Stimulated activated CD4-positive, alpha-beta T cell treated with anti-CD3 and anti-CD28 coated beads, Interleukin-15, amount 100 ng/mL, for 1 hour (primary cell): ENCODE results near the gene ADCY5.

ENCODE experiments used
- DNase-seq, 2 donors: peaks; one replicate each; pipeline ENCODE4 v3.0.0-alpha.2; 2020; ENCODE audit warnings: low read depth in 1 of 2, low spot score in 1 of 2

Gene ADCY5

DNA sequence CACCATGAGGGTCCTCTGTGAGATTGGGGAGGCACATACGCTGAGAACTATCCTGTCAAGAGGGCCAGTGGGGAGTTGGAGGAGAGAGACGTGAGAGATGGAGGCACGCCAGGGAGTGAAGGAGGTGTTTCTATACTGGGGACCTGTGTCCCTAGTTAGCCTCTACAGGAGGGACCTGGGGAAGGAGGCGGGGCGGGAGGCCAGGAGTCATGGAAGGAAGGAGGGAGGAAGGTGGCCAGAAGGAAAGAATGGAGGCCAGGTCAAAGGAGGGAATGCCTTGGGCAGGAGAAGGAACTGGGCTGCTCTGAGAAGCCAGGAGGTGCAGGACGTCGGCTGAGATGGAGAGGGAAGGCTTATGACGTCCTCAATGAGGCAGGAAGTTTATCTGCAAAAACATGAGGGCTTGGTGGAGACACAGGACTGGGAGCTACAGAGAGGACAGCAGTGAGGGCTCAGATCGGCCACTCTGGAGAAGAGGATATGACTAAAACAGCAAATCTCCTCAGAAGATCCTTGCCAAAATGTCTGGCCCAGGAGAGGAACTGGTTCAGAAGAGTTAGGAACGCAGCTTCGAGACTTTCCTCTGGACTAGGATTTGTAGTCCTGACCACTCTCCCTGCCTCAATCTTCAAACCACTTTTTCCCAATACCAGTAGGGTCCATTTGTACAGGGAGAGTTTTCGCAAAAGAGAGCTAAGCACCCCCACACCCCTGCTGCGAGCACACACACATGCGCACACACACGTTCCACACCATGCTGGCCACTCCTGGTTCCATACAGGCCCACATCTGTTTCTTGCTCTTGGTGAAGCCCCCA, 59.9 kb downstream of the ADCY5 start:
- DNase-seq, result no peak

GRCh38 chr3:123388042-123388441, 60.8 kb downstream of the ADCY5 start:
- DNase-seq, result no peak

DNA sequence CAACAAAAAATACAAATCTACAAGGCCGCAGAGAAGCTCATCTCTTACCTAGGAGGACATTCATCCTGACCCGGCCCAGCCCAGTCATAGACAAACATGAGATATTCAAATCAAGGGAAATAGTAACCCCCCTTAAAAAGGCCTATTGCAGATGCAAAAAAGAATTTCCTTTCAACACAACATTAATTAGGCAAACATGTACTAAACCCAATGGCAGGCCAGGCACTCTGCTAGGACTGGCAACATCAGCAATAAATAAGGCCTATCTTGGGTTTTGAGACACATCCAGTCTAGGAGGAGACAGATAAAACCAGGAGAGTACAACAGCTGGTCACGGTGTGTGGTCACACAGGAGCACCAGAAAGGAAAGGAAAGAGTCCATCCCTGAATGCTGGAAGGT, 61.4 kb downstream of the ADCY5 start:
- no peak for DNase-seq

DNA sequence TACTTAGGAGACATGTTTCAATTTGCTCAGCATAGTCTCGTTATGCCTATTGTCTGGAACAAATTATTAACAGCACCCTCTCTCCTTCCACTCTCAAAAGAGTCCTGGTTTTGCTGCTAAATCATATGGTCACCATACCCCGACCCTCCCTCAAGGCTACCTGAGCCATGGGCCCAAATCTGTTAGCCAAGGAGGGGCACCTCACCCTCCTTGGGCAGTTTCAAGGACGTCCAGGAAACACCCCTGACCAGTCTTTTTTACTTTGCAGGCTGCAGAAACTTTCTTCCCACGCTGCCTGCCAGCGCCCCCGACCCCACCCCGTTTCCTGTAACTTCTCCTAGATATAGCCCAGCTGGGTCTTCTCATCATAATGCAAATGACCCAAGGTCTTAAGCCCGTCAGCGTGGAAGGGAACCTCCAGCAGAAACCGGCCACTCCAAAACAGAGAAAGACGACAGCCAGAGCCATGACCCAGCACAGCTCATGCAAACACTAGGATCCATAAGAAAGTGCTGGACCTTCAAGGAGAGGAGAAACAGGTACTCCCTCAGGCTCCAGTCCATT, 62.3 kb downstream of the ADCY5 start:
- no peak for DNase-seq

DNA sequence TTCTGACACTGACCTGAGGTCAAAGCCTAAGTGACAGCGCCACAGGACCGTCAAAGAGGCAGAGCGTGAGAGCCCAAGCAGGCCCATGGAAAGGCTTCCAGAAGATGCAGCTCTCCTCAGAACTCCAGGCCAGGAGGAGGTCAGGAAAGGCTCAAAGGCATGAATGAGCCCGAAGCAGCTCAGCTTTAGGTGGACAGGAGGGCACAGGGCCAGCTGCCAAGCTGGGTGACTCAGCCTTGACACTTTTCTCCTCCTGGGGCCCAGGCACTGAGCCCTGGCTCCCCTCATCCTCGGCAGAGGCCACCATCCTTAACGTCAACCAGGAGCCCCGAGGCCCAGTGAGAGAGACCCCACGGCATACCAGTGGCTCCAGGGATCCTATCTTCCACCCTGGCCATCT, 62.9 kb downstream of the ADCY5 start:
- no peak for DNase-seq

DNA sequence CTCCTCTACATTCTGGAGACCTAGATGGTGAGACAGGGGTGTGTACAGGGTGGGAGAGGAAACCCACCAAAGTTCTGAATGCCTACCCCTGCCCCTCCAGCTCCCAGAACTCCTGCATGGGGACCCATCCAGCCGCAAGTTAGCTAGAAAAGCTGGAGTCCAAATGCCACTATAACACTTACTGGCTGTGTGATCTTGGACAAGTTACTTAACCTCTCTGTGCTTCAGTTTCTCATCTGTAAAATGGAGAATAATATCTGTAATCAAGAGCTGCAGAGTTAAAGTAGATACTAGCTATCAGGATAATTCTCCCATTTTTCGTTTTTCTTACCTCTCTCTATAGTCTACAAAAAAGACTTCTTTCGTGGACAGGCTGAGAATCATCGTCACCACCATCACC, 63.4 kb downstream of the ADCY5 start:
- DNase-seq, result no peak

GRCh38 chr3:123385001-123385401, 63.9 kb downstream of the ADCY5 start:
- DNase-seq, result no peak

DNA sequence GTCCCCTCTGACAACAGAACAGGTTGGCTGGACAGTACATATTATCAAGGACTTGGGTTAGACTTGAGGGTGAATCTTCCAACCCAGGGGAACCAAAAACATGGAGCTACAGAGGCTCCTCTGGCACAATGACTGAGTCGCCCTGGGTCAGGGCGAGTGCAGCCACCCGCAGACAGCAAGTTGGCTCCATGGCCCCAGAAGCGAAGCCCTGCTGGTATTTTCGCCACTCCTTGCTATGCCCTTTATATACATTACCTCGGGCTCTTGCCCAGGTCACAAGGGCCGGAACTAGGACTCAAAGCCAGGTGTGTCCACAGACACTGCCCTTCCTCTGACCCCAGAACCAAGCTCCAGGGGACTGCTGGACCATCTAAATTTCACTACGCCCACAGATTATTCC, 64.6 kb downstream of the ADCY5 start:
- DNase-seq, result no peak

- DNase-seq, result no peak
Observed at GRCh38 chr3:123383091-123384053, 65.5 kb downstream of the ADCY5 start.

DNA sequence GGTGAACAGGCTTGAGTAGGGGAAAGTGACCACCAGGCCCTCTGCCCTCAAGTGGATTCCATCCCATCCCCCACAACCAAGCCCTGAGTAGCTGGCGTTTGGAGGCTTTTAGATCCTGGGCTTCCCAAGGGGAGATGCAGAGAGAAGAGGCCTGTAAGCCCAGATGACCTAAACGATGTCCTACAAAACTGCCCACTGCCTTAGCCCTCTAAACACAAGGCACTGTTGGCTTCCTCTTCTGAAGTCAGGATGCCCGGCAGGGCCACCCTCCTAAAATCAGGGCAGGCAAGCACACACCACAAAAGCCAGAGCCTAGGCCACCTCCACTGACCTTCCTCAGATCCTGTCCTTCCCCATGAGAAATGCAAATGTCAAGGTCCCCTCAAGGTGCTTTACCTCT, 68.6 kb downstream of the ADCY5 start:
- DNase-seq, result no peak

DNA sequence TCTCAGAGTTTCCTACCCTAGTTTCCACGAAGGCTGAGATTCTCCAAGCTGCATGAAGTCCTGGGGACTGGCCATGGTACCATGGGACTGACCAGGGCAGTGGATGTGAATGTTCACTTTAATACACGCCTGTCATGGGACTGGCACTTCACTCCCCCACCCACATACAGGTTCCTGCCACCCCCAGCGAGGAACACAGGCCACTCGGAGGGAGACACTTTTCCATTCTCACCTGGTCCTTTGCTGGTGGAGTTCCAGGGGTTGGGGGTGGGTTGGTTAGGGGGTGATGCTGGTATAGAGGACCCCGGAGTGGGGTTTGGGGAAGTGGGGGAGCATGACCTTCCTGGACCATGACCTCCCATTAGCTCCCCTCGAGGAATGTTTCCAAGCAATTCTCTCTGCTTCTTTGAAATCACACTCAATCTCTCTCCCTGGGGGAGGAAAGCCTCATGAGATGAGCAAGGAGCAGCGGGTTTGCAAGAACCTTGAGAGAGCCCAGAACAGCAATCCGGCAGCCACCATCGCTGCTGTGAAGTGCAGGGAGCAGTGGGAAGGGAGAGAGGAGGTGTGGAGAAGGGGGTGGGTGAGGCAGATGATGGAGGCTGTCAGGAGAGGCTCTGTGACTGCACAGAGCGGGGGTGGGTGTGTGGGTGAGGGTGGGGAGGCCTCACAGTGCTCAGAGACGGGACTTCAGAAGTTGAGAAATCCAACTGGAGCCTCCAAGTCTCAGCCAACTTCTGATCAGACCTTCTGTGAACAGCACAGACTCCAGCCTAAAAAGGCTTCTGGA, 69.7 kb downstream of the ADCY5 start:
- no peak for DNase-seq

- DNase-seq, result no peak
Observed at GRCh38 chr3:123378409-123378915, 70.4 kb downstream of the ADCY5 start.

DNA sequence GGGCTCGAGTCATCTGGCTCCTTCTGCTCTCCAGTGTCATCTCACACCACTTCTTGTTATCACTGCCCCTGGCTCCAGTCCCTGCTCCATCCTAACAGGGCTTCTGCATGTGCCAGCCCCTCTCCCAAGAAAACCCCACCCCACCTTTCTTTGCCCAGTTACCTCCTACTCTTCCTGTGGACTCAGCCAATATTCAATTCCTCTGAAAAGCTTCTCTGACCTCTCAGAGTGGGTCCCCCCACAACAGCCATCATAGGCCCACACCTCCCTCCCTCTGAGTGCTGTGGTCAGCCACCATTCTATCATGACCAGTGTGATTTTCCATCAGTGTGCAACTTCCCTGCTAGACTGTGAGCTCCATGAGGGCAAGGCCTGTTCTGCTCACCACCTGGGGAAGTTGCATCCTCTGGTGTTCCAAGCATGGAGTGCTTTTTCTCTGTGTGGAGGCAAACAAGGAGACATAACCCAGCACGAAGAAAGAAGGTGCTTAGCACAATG, 71.6 kb downstream of the ADCY5 start:
- DNase-seq, result no peak

- no peak for DNase-seq
Observed at GRCh38 chr3:123376451-123377242, 72.2 kb downstream of the ADCY5 start.

GRCh38 chr3:123375014-123375940, 73.6 kb downstream of the ADCY5 start:
- DNase-seq, result no peak

GRCh38 chr3:123374016-123374415, 74.9 kb downstream of the ADCY5 start:
- DNase-seq, result no peak

DNA sequence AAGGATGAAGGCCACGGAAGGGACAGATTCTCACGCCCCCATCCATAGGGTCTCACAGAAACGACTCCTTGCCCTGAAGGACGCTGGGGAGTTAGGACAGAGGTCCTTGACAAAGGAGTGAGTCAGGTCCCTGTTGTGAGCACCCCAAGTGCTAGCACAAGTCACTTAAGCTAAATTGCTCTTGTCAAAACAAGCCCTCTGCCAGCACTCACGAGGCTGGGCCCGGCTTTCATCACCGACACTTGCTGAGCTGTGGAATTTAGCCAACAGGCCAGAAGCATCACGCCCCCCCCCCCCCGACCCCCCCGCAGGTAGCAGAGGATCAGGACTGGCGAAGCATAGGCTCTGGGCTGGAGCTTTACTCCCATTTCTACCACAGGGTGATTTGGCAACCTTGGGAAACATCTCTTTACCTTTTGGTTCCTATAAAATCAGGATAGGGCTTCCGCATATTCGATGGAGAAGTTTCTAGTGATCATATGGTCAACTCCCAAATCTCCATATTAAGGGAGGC, 75.4 kb downstream of the ADCY5 start:
- no peak for DNase-seq

DNA sequence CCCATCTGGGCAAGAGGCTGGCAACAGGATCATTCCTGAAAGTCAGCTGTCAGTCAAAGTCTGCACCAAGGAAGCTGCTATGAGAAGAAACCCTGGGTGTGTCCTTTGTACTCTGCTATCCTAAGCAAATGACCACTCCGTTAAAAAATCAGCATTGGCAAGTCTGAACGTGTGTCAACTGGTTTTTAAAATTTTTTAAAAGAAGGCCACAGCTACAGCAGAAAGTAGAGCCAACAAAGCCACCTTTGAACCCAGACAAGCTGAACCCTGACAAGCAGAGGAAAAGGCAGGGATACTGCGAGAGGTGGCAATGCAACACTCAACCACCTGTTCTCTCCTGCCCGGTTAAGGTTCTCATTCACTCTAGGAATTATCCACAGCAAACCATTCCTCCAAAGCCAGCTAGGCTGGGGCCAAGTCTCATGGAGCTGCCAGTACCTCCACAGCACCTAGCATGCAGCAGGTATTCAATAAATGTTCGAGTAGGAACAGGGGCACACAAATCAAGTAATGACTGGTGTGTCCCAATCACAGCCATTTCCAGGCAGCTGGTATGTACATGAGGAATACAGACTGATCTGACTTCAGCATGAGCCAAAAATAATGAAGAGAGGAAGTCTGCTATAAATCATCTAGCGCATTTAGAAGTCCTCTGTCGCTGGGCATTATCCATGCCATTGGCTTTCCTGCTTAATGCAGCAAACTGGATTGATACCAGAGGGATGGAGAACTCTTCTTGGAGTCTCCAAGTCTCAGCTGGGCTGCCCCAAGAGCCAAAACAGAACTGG, 76.0 kb downstream of the ADCY5 start:
- no peak for DNase-seq
